MM.1S (cell line): ENCODE data around the gene AHRR.
"Not testable (repeated sequence)": the region's sequence is repeated elsewhere in the genome, so short reads cannot be mapped to it uniquely, and the experiment has no call there.

ENCODE experiments used
- DNase-seq: peaks from one replicate; pipeline ENCODE4 v3.0.0-alpha.2; 2015
- H2AFZ ChIP-seq: fragments of 300-600 bp; sonication (generic); 2 replicates; pipeline ENCODE4 v1.6.0; 2016; ENCODE audit warnings: antibody characterized with exemption, low read length
- H3F3A ChIP-seq: fragments of 300-600 bp; sonication (generic); 2 replicates; pipeline ENCODE4 v1.6.1; 2016; ENCODE audit warnings: mild to moderate bottlenecking, antibody characterized with exemption, low read length, moderate library complexity, mixed read lengths; ENCODE audit not compliant: insufficient read depth
- H3K27ac ChIP-seq: fragments of 300-600 bp; sonication (generic); 2 replicates; pipeline ENCODE4 v1.5.1; 2016; ENCODE audit warnings: mild to moderate bottlenecking, low read length
- H3K27me3 ChIP-seq: fragments of 300-600 bp; sonication (generic); replicated peaks from 2 replicates; pipeline ENCODE4 v1.6.0; 2016; ENCODE audit warnings: low read length; ENCODE audit not compliant: insufficient read depth
- H3K36me3 ChIP-seq: fragments of 300-600 bp; sonication (generic); replicated peaks from 2 replicates; pipeline ENCODE4 v1.6.1; 2016; ENCODE audit warnings: mild to moderate bottlenecking, low read length, mixed read lengths; ENCODE audit not compliant: insufficient read depth
- H3K4me1 ChIP-seq: fragments of 300-600 bp; sonication (generic); 2 replicates; pipeline ENCODE4 v1.6.1; 2016; ENCODE audit warnings: low read length, mixed read lengths
- H3K4me2 ChIP-seq: fragments of 300-600 bp; sonication (generic); 2 replicates; pipeline ENCODE4 v1.6.0; 2016; ENCODE audit warnings: low read depth, low read length
- H3K4me3 ChIP-seq: fragments of 300-600 bp; sonication (generic); 2 replicates; pipeline ENCODE4 v1.5.1; 2016; ENCODE audit warnings: low read length, mixed read lengths
- H3K79me2 ChIP-seq: fragments of 300-600 bp; sonication (generic); 2 replicates; pipeline ENCODE4 v1.6.1; 2016; ENCODE audit warnings: mixed run types, low read length, mixed read lengths
- H3K9ac ChIP-seq: fragments of 300-600 bp; sonication (generic); 2 replicates; pipeline ENCODE4 v1.6.1; 2016; ENCODE audit warnings: low read length, mixed read lengths
- H3K9me2 ChIP-seq: fragments of 300-600 bp; sonication (generic); replicated peaks from 2 replicates; pipeline ENCODE4 v1.6.1; 2016; ENCODE audit warnings: mild to moderate bottlenecking, low read length, mixed read lengths; ENCODE audit not compliant: insufficient read depth
- H3K9me3 ChIP-seq: fragments of 300-600 bp; sonication (generic); replicated peaks from 2 replicates; pipeline ENCODE4 v1.6.1; 2016; ENCODE audit warnings: mild to moderate bottlenecking, low read length, mixed read lengths; ENCODE audit not compliant: insufficient read depth
- H4K20me1 ChIP-seq: fragments of 300-600 bp; sonication (generic); 2 replicates; pipeline ENCODE4 v1.6.1; 2016; ENCODE audit warnings: mild to moderate bottlenecking, low read length, moderate library complexity, mixed read lengths; ENCODE audit not compliant: insufficient read depth
- CTCF ChIP-seq: fragments of 300-600 bp; sonication (generic); IDR thresholded peaks from 2 replicates; pipeline ENCODE4 v1.5.1; 2016; ENCODE audit warnings: antibody characterized with exemption, low read length, mixed read lengths
- EZH2 ChIP-seq: fragments of 300-600 bp; sonication (generic); optimal IDR thresholded peaks from 2 replicates; pipeline ENCODE3; 2017; ENCODE audit warnings: low read depth, mild to moderate bottlenecking, antibody characterized with exemption, low read length, mixed read lengths
- EZH2phosphoT487 ChIP-seq: fragments of 300-600 bp; sonication (generic); IDR thresholded peaks from 2 replicates; pipeline ENCODE4 v1.6.1; 2018; ENCODE audit warnings: antibody characterized with exemption, low read length

The AHRR gene

GRCh38 chr5:395921-396530 is 74.5 kb downstream of the AHRR start:
- no peak overlapping the region for H3K4me2 ChIP-seq
- no peaks in the 10 kb centered on the region for H3K79me2 ChIP-seq
- peaks cover 17% of the 10 kb centered on the region for H3K27me3 ChIP-seq
- H3K4me1 ChIP-seq = no peaks in the 10 kb centered on the region
- H3K9me2 ChIP-seq = no peaks in the 10 kb centered on the region
- no peaks in the 10 kb centered on the region for H3F3A ChIP-seq
- H2AFZ ChIP-seq = no peak overlapping the region
- no peak overlapping the region for H3K4me3 ChIP-seq
- DNase-seq = no peak
- TF ChIP-seq EZH2phosphoT487 (no peak), CTCF (no peak), EZH2 (no peak)
- H3K9ac ChIP-seq = no peak overlapping the region
- H3K9me3 ChIP-seq = no peaks in the 10 kb centered on the region
- no peaks in the 10 kb centered on the region for H4K20me1 ChIP-seq
- H3K27ac ChIP-seq = no peak overlapping the region
- H3K36me3 ChIP-seq = no peaks in the 10 kb centered on the region

DNA sequence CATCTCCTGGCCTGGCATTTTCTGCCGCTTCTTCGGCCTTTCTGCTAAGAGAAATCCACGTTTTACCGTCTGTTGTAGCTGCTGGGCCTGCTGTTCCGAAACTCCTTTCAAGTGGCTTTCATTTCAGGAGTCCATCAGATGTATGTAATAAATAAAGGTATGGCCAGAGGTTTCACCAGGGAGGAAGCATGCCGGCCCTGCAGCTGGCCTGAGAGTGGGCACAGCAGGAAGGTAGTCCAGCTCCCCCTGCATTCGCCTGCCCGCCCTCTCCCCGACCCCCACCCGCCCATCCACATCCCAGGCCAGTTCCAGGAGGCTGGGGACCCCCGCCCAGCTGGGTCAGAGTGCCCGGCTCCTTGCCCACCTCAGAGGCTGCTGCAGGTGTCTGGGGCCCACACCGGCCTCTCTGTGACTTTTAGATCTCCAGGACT is 75.0 kb downstream of the AHRR start:
- Histone ChIP-seq H3K4me3 (no peak overlapping the region), H3K9ac (no peak overlapping the region), H3K4me1 (no peaks in the 10 kb centered on the region), H3K79me2 (no peaks in the 10 kb centered on the region), H3K9me3 (no peaks in the 10 kb centered on the region), H3K27ac (no peak overlapping the region), H3F3A (no peaks in the 10 kb centered on the region), H3K9me2 (no peaks in the 10 kb centered on the region), H2AFZ (no peak overlapping the region), H4K20me1 (no peaks in the 10 kb centered on the region), H3K36me3 (no peaks in the 10 kb centered on the region), H3K27me3 (peaks cover 22% of the 10 kb centered on the region), H3K4me2 (no peak overlapping the region)
- TF ChIP-seq EZH2phosphoT487 (no peak), CTCF (no peak), EZH2 (no peak)
- no peak for DNase-seq

GRCh38 chr5:398141-398474 is 76.6 kb downstream of the AHRR start:
- not testable (repeated sequence) for H3K4me3 ChIP-seq, H2AFZ ChIP-seq, H3K4me1 ChIP-seq

GRCh38 chr5:398475-399295 is 77.2 kb downstream of the AHRR start:
- Histone ChIP-seq H3K27ac (no peak overlapping the region), H3K36me3 (no peaks in the 10 kb centered on the region), H4K20me1 (no peaks in the 10 kb centered on the region), H3K9ac (no peak overlapping the region), H3K9me3 (no peaks in the 10 kb centered on the region), H3K79me2 (no peaks in the 10 kb centered on the region), H3K4me3 (no peak overlapping the region), H2AFZ (no peak overlapping the region), H3K27me3 (peaks cover 34% of the 10 kb centered on the region), H3K4me1 (no peaks in the 10 kb centered on the region), H3F3A (no peaks in the 10 kb centered on the region), H3K4me2 (no peak overlapping the region), H3K9me2 (no peaks in the 10 kb centered on the region)
- no peak for TF ChIP-seq CTCF
- TF ChIP-seq EZH2 = no peak
- no peak for TF ChIP-seq EZH2phosphoT487
- no peak for DNase-seq

More at GRCh38 chr5:398141-398474, 76.6 kb downstream of the AHRR start:
- not testable (repeated sequence) for H3K79me2 ChIP-seq, H3K9me3 ChIP-seq, H3K27ac ChIP-seq, H3K4me2 ChIP-seq, H3K36me3 ChIP-seq, H4K20me1 ChIP-seq, DNase-seq, H3K9me2 ChIP-seq, H3F3A ChIP-seq, H3K9ac ChIP-seq
- H3K27me3 ChIP-seq = peaks cover 28% of the 10 kb centered on the region
